Smooth muscle cell (in vitro differentiated cells): ENCODE measurements around the gene COQ4. TPM values are rescaled to one million over a fixed set of nuclear protein-coding genes. Genes with fewer than 3 reads are reported as not detected.
"Not testable (repeated sequence)": the region's sequence is repeated elsewhere in the genome, so short reads cannot be mapped to it uniquely, and the experiment has no call there.

Source experiments
- DNase-seq: peaks from one replicate; lab custom pipeline; 2025; ENCODE audit not compliant: unreplicated experiment; lab: John Stamatoyannopoulos, UW
- H2AFZ ChIP-seq: fragments of 200-600 bp; sonication (generic); 2 replicates; pipeline ENCODE4 v1.6.0; 2016; ENCODE audit warnings: antibody characterized with exemption, low read depth, mild to moderate bottlenecking
- H3F3A ChIP-seq: fragments of 200-600 bp; sonication (generic); 2 replicates; pipeline ENCODE4 v1.6.0; 2017; ENCODE audit warnings: antibody characterized with exemption, low read depth
- H3K27ac ChIP-seq: fragments of 200-600 bp; sonication (generic); 2 replicates; pipeline ENCODE4 v1.5.1; 2016; ENCODE audit warnings: low read depth, mild to moderate bottlenecking
- H3K27me3 ChIP-seq: fragments of 200-600 bp; sonication (generic); 2 replicates; pipeline ENCODE4 v1.6.1; 2016; ENCODE audit warnings: low read depth, mild to moderate bottlenecking
- H3K36me3 ChIP-seq: fragments of 200-600 bp; sonication (generic); 2 replicates; pipeline ENCODE4 v1.5.1; 2016; ENCODE audit warnings: low read depth
- H3K4me1 ChIP-seq: fragments of 200-600 bp; sonication (generic); 2 replicates; pipeline ENCODE4 v1.5.1; 2016; ENCODE audit warnings: low read depth
- H3K4me2 ChIP-seq: fragments of 200-600 bp; sonication (generic); 2 replicates; pipeline ENCODE4 v1.6.0; 2016; ENCODE audit warnings: mild to moderate bottlenecking
- H3K4me3 ChIP-seq: fragments of 200-600 bp; sonication (generic); 2 replicates; pipeline ENCODE4 v1.5.1; 2016; ENCODE audit warnings: mild to moderate bottlenecking
- H3K79me2 ChIP-seq: fragments of 200-600 bp; sonication (generic); 2 replicates; pipeline ENCODE4 v1.6.0; 2016; ENCODE audit warnings: low read depth, mild to moderate bottlenecking
- H3K9ac ChIP-seq: fragments of 200-600 bp; sonication (generic); 2 replicates; pipeline ENCODE4 v1.6.0; 2016; ENCODE audit warnings: low read depth
- H3K9me3 ChIP-seq: fragments of 200-600 bp; sonication (generic); replicated peaks from 2 replicates; pipeline ENCODE4 v1.5.1; 2016; ENCODE audit warnings: low read depth
- H4K20me1 ChIP-seq: fragments of 200-600 bp; sonication (generic); 2 replicates; pipeline ENCODE4 v1.6.0; 2016; ENCODE audit warnings: low read depth
- WGBS: methylation state at CpG from one replicate; pipeline ENCODE4 v1.1.7; 2016; ENCODE audit warnings: low lambda C conversion rate; 5-methylcytosine and 5-hydroxymethylcytosine counted together
- polyA plus RNA-seq: library from polyadenylated mRNA; unstranded; fragments of >200 nt; fragmentation: Nextera tagmentation; extraction: Ambion mirVana; gene quantifications from 2 replicates; pipeline ENCODE4 v1.2.1, GENCODE V29; 2016
- total RNA-seq: library from RNA; depleted of rRNA; stranded (reverse); fragments of >200 nt; gene quantifications from 2 replicates; pipeline ENCODE4 v1.2.3, GENCODE V29; 2014
- TF ChIP-seq, protein P1 (sequence below): fragments of 200-600 bp; sonication (generic); IDR thresholded peaks from 2 replicates; pipeline ENCODE4 v1.5.1; 2017; ENCODE audit warnings: borderline replicate concordance, mild to moderate bottlenecking, antibody characterized with exemption; ENCODE audit not compliant: insufficient read depth, poor library complexity, severe bottlenecking

The COQ4 gene
- total and polyA plus RNA-seq, 2 experiments from 2014 or later = 16.7 to 37.5 TPM

DNA sequence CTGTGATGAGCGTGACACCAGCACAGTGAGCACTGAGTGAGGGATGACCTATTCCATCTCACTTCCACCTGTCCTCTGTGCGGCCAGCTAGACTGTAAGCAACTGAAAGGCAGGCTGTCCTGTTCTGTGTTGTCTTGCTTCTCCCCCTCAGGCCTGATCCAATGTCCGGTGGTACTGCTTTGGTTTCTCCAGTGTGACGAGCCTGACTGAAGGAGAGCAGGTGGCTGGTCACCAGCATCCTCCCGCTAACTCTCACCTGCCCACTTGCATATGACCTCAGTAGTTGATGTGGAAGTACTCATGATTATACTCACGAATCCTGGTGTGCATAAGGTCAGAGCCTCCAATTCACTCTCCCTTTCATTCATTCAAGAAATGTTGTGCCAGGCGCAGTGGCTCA, 15.3 kb downstream of the COQ4 start:
- Histone ChIP-seq H3K4me2 (no peak overlapping the region), H4K20me1 (no peaks in the 10 kb centered on the region), H3K9me3 (no peaks in the 10 kb centered on the region), H3K4me1 (no peaks in the 10 kb centered on the region), H3F3A (no peaks in the 10 kb centered on the region), H3K36me3 (no peaks in the 10 kb centered on the region), H3K9ac (no peak overlapping the region), H3K4me3 (no peak overlapping the region), H3K27me3 (no peaks in the 10 kb centered on the region), H3K79me2 (no peaks in the 10 kb centered on the region), H3K27ac (no peak overlapping the region), H2AFZ (no peak overlapping the region)
- 96% methylated on average over 7 of the region's 7 CpGs for WGBS
- DNase-seq = no peak
- TF ChIP-seq, protein P1, sequence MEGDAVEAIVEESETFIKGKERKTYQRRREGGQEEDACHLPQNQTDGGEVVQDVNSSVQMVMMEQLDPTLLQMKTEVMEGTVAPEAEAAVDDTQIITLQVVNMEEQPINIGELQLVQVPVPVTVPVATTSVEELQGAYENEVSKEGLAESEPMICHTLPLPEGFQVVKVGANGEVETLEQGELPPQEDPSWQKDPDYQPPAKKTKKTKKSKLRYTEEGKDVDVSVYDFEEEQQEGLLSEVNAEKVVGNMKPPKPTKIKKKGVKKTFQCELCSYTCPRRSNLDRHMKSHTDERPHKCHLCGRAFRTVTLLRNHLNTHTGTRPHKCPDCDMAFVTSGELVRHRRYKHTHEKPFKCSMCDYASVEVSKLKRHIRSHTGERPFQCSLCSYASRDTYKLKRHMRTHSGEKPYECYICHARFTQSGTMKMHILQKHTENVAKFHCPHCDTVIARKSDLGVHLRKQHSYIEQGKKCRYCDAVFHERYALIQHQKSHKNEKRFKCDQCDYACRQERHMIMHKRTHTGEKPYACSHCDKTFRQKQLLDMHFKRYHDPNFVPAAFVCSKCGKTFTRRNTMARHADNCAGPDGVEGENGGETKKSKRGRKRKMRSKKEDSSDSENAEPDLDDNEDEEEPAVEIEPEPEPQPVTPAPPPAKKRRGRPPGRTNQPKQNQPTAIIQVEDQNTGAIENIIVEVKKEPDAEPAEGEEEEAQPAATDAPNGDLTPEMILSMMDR = no peak

DNA sequence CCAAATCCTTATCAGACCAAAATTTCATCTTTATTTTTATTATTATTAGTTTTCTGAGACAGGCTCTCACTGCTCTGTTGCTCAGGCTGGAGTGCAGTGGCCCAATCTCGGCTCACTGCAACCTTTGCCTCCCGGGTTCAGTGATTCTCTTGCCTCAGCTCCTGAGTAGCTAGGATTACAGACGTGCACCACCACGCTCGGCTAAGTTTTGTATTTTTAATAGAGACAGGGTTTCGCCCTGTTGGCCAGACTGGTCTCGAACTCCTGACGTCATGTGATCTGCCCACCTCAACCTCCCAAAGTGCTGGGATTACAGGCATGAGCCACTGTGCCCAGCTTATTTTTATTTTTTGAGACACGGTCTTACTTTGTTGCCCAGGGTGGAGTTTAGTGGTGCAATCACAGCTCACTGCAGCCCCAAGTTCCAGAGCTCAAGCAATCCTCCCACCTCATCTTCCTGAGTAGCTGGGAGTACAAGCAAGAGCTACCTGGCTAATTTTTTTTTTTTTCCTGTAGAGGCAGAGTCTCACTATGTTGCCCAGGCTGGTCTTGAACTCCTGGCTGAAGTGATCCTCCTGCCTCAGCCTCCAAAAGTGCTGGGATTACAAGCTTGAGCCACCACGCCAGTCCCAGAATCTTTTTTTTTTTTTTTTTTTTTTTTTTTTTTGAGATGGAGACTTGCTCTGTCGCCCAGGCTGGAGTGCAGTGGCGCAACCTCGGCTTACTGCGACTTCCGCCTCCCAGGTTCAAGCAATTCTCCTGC, 16.4 kb downstream of the COQ4 start:
- not testable (repeated sequence) for H3K4me1 ChIP-seq, DNase-seq, H3K27me3 ChIP-seq, H2AFZ ChIP-seq, H3K9ac ChIP-seq, H3F3A ChIP-seq, H3K27ac ChIP-seq, H3K9me3 ChIP-seq, H3K4me3 ChIP-seq, H3K4me2 ChIP-seq, H4K20me1 ChIP-seq, H3K79me2 ChIP-seq, H3K36me3 ChIP-seq
- WGBS = 95% methylated on average over 15 of the region's 15 CpGs

DNA sequence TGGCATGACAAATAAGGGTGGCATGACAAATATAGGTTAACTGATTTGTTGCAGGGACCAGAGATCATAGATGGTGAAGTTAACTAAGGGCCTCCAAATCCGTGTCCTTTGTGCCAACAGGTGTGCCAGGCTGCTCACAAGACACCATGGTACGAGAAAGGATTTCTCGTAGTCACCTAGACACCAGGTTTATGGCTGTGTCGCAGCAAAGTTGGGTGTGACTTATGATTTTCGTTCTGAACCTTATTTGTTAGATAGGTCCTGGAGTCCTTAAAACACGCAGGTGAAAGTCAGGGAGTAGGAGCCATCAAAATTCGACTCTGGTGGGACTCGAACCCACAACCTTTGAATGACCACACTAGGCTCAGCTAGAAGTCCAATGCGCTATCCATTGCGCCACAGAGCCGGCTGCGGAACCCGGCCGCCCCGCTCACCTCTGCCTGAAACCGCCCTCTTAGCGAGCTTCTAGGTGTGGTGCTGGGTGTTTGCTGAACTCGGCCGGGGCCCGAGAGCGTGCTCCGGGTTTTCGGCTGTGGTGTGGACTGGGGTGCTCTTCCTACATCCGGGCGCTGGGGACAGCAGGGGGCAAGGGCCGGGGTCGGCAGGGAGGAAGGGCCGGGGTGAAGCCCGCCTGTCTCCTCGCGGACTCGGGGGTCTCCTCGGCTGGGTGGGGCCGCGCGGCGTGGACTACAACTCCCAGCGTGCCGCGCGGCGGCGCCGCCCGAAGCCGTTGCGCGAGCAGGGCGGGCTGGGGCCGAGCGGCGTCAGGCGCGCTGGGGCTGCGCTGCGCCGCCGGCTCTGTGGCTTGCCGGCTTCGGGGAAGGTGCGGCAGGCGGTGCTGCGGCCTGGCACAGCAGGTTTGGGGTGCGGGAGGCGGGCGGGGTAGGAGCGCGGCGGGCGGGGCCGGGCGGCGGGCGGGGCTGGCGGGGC, 17.4 kb downstream of the COQ4 start, which contains the start of gene SLC27A4:
TSS of gene SLC27A4 (plus strand) at position 767 of the 930 bp plus-strand sequence. CDS start 2,606 bp downstream, outside the sequence.
- Histone ChIP-seq H3K36me3 (no peaks in the 10 kb centered on the region), H3K4me2 (peak within 1 kb of the TSS; percentile 83), H2AFZ (peak within 1 kb of the TSS; percentile 72), H3K27me3 (no peaks in the 10 kb centered on the region), H3K4me1 (no peaks in the 10 kb centered on the region), H3K79me2 (no peaks in the 10 kb centered on the region), H3K27ac (no peak within 1 kb of the TSS), H3K9ac (peak within 1 kb of the TSS; percentile 35), H3F3A (no peaks in the 10 kb centered on the region), H3K4me3 (peak within 1 kb of the TSS; percentile 85), H3K9me3 (no peaks in the 10 kb centered on the region), H4K20me1 (no peaks in the 10 kb centered on the region)
- WGBS = 12% methylated on average over 35 of the region's 75 CpGs
- DNase-seq = peak; percentile 21
- TF ChIP-seq, protein P1 = no peak
